Esophagus muscularis mucosa (tissue), 4 donors: ENCODE measurements around the gene SPRR5. TPM values are rescaled to one million over a fixed set of nuclear protein-coding genes. Genes with fewer than 3 reads are reported as not detected.
A peak's percentile ranks its signal among the peaks of the same experiment; 100 is the strongest.

Experiments used
- DNase-seq: peaks from one replicate; pipeline ENCODE4 v3.0.0-alpha.2; 2017; ENCODE audit errors: extremely low spot score
- H3K27ac ChIP-seq, 4 donors: fragments of 200-600 bp; sonication (generic); replicated peaks in 1 of 4; 1 replicate in 3 of 4; 2 replicates in 1 of 4; pipeline ENCODE4 v1.5.1; 2016 to 2019; ENCODE audit warnings: mild to moderate bottlenecking in 1 of 4
- H3K27me3 ChIP-seq, 4 donors: fragments of 200-600 bp; sonication (generic); one replicate each; pipeline versions ENCODE4 v1.5.1 to v1.6.0; 2016 to 2019
- H3K36me3 ChIP-seq, 4 donors: fragments of 200-600 bp; sonication (generic); one replicate each; pipeline ENCODE4 v1.5.1; 2016 to 2019
- H3K4me1 ChIP-seq, 4 donors: fragments of 200-600 bp; sonication (generic); one replicate each; pipeline ENCODE4 v1.5.1; 2016 to 2019
- H3K4me3 ChIP-seq, 4 donors: fragments of 200-600 bp; sonication (generic); 1 replicate in 2 of 4; 2 replicates in 2 of 4; pipeline ENCODE4 v1.5.1; 2016 to 2019; ENCODE audit warnings: mild to moderate bottlenecking in 4 of 4, moderate library complexity in 1 of 4
- H3K9me3 ChIP-seq, 4 donors: fragments of 200-600 bp; sonication (generic); 1 replicate in 3 of 4; 2 replicates in 1 of 4; pipeline ENCODE4 v1.5.1; 2016 to 2019
- EP300 ChIP-seq: sonication (generic); formaldehyde crosslinking; IDR thresholded peaks from one replicate; pipeline ENCODE4 v1.6.1; 2017; ENCODE audit warnings: antibody characterized with exemption
- POLR2A ChIP-seq: fragments of 450-650 bp; IDR thresholded peaks from one replicate; pipeline ENCODE4 v1.6.1; 2017; ENCODE audit warnings: antibody characterized with exemption, moderate library complexity, mild to moderate bottlenecking, low read depth
- POLR2AphosphoS5 ChIP-seq, 2 donors: sonication (generic); formaldehyde crosslinking; IDR thresholded peaks; one replicate each; pipeline ENCODE4 v1.6.1; 2017; ENCODE audit warnings: antibody characterized with exemption in 2 of 2
- WGBS: methylation state at CpG from one replicate; pipeline ENCODE4 v1.1.5; 2018; 5-methylcytosine and 5-hydroxymethylcytosine counted together
- intact Hi-C: fragments of 100-400 bp; cut with DNase I; formaldehyde crosslinking; loops from one replicate; pipeline ENCODE4 v1.15.1; 2023
- total RNA-seq, 4 donors: library from RNA; depleted of rRNA; stranded (reverse); fragments of >200 nt; gene quantifications; one replicate each; pipeline versions ENCODE4 v1.1.0 to v1.2.1, GENCODE V29; 2016
- TF ChIP-seq, protein P1 (sequence below), 3 experiments: fragments of 200-600 bp in 2 of 3; fragments of 450-650 bp in 1 of 3; sonication (generic) in 2 of 3; IDR thresholded peaks; one replicate each; pipeline ENCODE4 v1.5.1; 2017 to 2019; ENCODE audit warnings: antibody characterized with exemption in 3 of 3, mild to moderate bottlenecking in 2 of 3, moderate library complexity in 1 of 3

SPRR5 gene
- not detected for total RNA-seq

GRCh38 chr1:152946651-152947256 lies at the start of gene SPRR5:
Gene SPRR5 (plus strand): TSS chr1:152947206. CDS start chr1:152948555, 1,349 bp downstream.
- Histone ChIP-seq H3K27me3 (no peaks in the 10 kb centered on the region), H3K4me3 (no peak within 1 kb of the TSS), H3K36me3 (no peaks in the 10 kb centered on the region), H3K9me3 (no peaks in the 10 kb centered on the region), H3K27ac (no peak within 1 kb of the TSS), H3K4me1 (no peaks in the 10 kb centered on the region)
- no peak for DNase-seq
- WGBS = 79% methylated on average over 4 of the region's 4 CpGs
- intact Hi-C loops = no loop called here
- TF ChIP-seq EP300 = no peak
- no peak for TF ChIP-seq POLR2A
- TF ChIP-seq, protein P1, sequence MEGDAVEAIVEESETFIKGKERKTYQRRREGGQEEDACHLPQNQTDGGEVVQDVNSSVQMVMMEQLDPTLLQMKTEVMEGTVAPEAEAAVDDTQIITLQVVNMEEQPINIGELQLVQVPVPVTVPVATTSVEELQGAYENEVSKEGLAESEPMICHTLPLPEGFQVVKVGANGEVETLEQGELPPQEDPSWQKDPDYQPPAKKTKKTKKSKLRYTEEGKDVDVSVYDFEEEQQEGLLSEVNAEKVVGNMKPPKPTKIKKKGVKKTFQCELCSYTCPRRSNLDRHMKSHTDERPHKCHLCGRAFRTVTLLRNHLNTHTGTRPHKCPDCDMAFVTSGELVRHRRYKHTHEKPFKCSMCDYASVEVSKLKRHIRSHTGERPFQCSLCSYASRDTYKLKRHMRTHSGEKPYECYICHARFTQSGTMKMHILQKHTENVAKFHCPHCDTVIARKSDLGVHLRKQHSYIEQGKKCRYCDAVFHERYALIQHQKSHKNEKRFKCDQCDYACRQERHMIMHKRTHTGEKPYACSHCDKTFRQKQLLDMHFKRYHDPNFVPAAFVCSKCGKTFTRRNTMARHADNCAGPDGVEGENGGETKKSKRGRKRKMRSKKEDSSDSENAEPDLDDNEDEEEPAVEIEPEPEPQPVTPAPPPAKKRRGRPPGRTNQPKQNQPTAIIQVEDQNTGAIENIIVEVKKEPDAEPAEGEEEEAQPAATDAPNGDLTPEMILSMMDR (IDR thresholded peaks at IDR 0.05) = no peak
- no peak for TF ChIP-seq POLR2AphosphoS5 (IDR thresholded peaks at IDR 0.05)

DNA sequence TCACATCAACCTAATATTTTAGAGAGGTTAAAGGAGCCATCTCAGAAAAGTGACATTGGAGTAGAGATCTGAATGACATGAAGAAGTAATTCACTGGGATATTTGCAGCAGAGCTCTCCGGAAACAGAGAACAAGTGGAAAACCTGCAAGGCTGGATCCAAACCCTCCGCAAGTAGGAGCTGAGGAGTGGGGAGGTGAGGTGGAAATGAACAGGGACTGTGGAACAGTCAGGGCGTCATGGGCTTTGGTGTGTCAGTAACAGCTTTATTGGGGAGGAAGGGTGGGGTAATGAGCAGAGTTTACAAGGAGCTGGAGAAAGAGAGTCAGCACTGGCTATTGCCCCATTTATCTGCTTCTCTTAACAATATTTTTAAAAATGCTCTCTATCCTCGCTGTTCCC lies 48.0 kb upstream of the SPRR5 start:
- 83% methylated on average over 4 of the region's 4 CpGs for WGBS
- TF ChIP-seq, protein P1 (IDR thresholded peaks at IDR 0.05) = no peak
- no peak for TF ChIP-seq EP300
- TF ChIP-seq POLR2AphosphoS5 (IDR thresholded peaks at IDR 0.05) = no peak
- TF ChIP-seq POLR2A = no peak
- Histone ChIP-seq H3K4me1 (peaks cover 0 to 13% (median 4%) of the 10 kb centered on the region in 4 donors), H3K4me3 (no peak overlapping the region), H3K9me3 (no peaks in the 10 kb centered on the region), H3K36me3 (no peaks in the 10 kb centered on the region), H3K27ac (no peak overlapping the region), H3K27me3 (no peaks in the 10 kb centered on the region)
- peak; percentile 55 for DNase-seq
- intact Hi-C loops = no loop called here

GRCh38 chr1:152899883-152900282 lies 47.1 kb upstream of the SPRR5 start:
- Histone ChIP-seq H3K4me3 (no peak overlapping the region), H3K36me3 (no peaks in the 10 kb centered on the region), H3K9me3 (no peaks in the 10 kb centered on the region), H3K27ac (no peak overlapping the region), H3K27me3 (no peaks in the 10 kb centered on the region), H3K4me1 (peaks cover 0 to 12% (median 3%) of the 10 kb centered on the region in 4 donors)
- no peak for TF ChIP-seq EP300
- no peak for TF ChIP-seq POLR2A
- no peak for TF ChIP-seq POLR2AphosphoS5 (IDR thresholded peaks at IDR 0.05)
- TF ChIP-seq, protein P1 (IDR thresholded peaks at IDR 0.05) = no peak
- no peak for DNase-seq
- 73% methylated on average over 2 of the region's 2 CpGs for WGBS
- intact Hi-C loops = no loop called here

- no peaks in the 10 kb centered on the region for H3K9me3 ChIP-seq
- intact Hi-C loops = no loop called here
- no peaks in the 10 kb centered on the region for H3K36me3 ChIP-seq
- DNase-seq = peak; percentile 84
- 76% methylated on average over 5 of the region's 5 CpGs for WGBS
- no peak overlapping the region for H3K27ac ChIP-seq
- peaks cover 0 to 7% (median 0%) of the 10 kb centered on the region in 4 donors for H3K4me1 ChIP-seq
- TF ChIP-seq EP300 = no peak
- H3K4me3 ChIP-seq = no peak overlapping the region
- no peaks in the 10 kb centered on the region for H3K27me3 ChIP-seq
Measured at GRCh38 chr1:152901631-152902030, 45.4 kb upstream of the SPRR5 start.

- WGBS = 76% methylated on average over 3 of the region's 4 CpGs
- intact Hi-C loops = no loop called here
- no peak overlapping the region for H3K27ac ChIP-seq
- H3K4me1 ChIP-seq = peaks cover 0 to 7% (median 0%) of the 10 kb centered on the region in 4 donors
- H3K36me3 ChIP-seq = no peaks in the 10 kb centered on the region
- H3K9me3 ChIP-seq = no peaks in the 10 kb centered on the region
- no peak overlapping the region for H3K4me3 ChIP-seq
- no peaks in the 10 kb centered on the region for H3K27me3 ChIP-seq
- TF ChIP-seq POLR2A = no peak
- TF ChIP-seq EP300 = no peak
- TF ChIP-seq, protein P1 (IDR thresholded peaks at IDR 0.05) = no peak
- no peak for TF ChIP-seq POLR2AphosphoS5 (IDR thresholded peaks at IDR 0.05)
- DNase-seq = peak; percentile 72
Measured at GRCh38 chr1:152902636-152903035, 44.4 kb upstream of the SPRR5 start.
